Gastrocnemius medialis (tissue), 4 donors: ENCODE data around the gene ECI2. TPM values are rescaled to one million over a fixed set of nuclear protein-coding genes. Genes with fewer than 3 reads are reported as not detected.

Source experiments
- ATAC-seq, 2 donors: fragments of 150-250 bp; one replicate each; pipeline ENCODE4 v1.9.1; 2016
- DNase-seq, 2 donors: peaks; one replicate each; pipeline ENCODE4 v3.0.0-alpha.2; 2019
- H3K27ac ChIP-seq, 4 donors: fragments of 200-600 bp; sonication (generic); 1 replicate in 1 of 4; 2 replicates in 3 of 4; pipeline ENCODE4 v1.5.1; 2016 to 2018; ENCODE audit warnings: mild to moderate bottlenecking in 2 of 4, moderate library complexity in 1 of 4
- H3K27me3 ChIP-seq, 3 donors: fragments of 200-600 bp; sonication (generic) in 2 of 3; 1 replicate in 1 of 3; 2 replicates in 2 of 3; pipeline versions ENCODE4 v1.5.1 to v1.6.0; 2016 to 2019; ENCODE audit warnings: mild to moderate bottlenecking in 1 of 3, moderate library complexity in 1 of 3
- H3K36me3 ChIP-seq, 2 donors: fragments of 200-600 bp; sonication (generic) in 1 of 2; one replicate each; pipeline ENCODE4 v1.5.1; 2017 to 2018
- H3K4me1 ChIP-seq, 2 donors: fragments of 200-600 bp; sonication (generic) in 1 of 2; one replicate each; pipeline ENCODE4 v1.5.1; 2016 to 2017; ENCODE audit warnings: mild to moderate bottlenecking in 2 of 2
- H3K4me3 ChIP-seq, 4 donors: fragments of 200-600 bp; sonication (generic) in 3 of 4; 1 replicate in 1 of 4; 2 replicates in 3 of 4; pipeline ENCODE4 v1.5.1; 2016 to 2019; ENCODE audit warnings: mild to moderate bottlenecking in 2 of 4
- H3K9me3 ChIP-seq, 3 donors: fragments of 200-600 bp; sonication (generic) in 2 of 3; 1 replicate in 1 of 3; 2 replicates in 2 of 3; pipeline ENCODE4 v1.5.1; 2016 to 2019
- CTCF ChIP-seq, 5 experiments: fragments of 450-650 bp in 3 of 5; fragments of 200-600 bp in 2 of 5; sonication (generic) in 2 of 5; IDR thresholded peaks in 4 of 5; conservative IDR thresholded peaks in 1 of 5; 1 replicate in 4 of 5; 2 replicates in 1 of 5; pipeline ENCODE4 v1.5.1; 2016 to 2019; ENCODE audit warnings: antibody characterized with exemption in 5 of 5, mild to moderate bottlenecking in 3 of 5, moderate library complexity in 3 of 5
- POLR2A ChIP-seq, 2 donors: fragments of 450-650 bp; IDR thresholded peaks; one replicate each; pipeline ENCODE4 v1.6.1; 2017; ENCODE audit warnings: antibody characterized with exemption in 2 of 2, mild to moderate bottlenecking in 2 of 2, moderate library complexity in 2 of 2
- in situ Hi-C, 4 donors: fragments of 200-750 bp; cut with MboI; loops; one replicate each; pipeline versions ENCODE4 v1.15.0 to v1.8.0; 2017; ENCODE audit warnings: low sequenced_read_pairs in 4 of 4
- intact Hi-C: fragments of 100-400 bp; cut with DNase I; formaldehyde crosslinking; loops from one replicate; pipeline ENCODE4 v1.15.1; 2023; ENCODE audit warnings: low total_unique reads
- total RNA-seq, 4 donors: library from RNA; depleted of rRNA; stranded (reverse); fragments of >200 nt; gene quantifications; one replicate each; pipeline versions ENCODE4 v1.1.0 to v1.2.3, GENCODE V29; 2016

ECI2 gene
- total RNA-seq, 4 donors from 2014 or later, result 68.1 to 122 (median 94.3) TPM

DNA sequence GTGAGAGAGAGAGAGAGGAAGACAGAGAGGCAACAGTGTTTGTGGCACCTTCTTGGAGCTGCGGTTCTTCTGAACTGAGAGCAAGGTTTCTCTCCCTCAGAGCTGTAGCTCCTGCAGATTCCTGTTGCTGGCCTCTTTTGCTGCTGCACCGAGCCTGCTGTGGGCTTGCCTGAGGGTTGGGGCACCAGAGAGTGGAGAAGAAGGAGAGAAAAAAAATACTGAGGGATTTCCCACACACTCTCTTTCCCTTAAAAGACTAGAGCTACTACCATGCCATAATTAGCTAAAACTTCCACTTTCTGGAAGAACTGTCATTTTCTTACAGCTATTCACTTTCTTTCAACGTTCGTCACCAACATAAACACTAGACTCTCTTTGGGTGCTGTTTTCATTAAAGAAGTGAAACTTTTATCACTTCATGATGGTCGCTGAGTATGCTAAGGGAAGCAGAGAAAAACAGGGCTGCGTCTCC lies 18.2 kb upstream of the ECI2 start:
- no peaks in the 10 kb centered on the region for H3K36me3 ChIP-seq
- no peak for DNase-seq
- ATAC-seq, result no peak
- no peaks in the 10 kb centered on the region for H3K27me3 ChIP-seq
- H3K9me3 ChIP-seq, result no peaks in the 10 kb centered on the region
- TF ChIP-seq CTCF (IDR thresholded peaks at IDR 0.05 in 4 of 5, conservative IDR thresholded peaks at IDR 0.05 in 1 of 5) (no peak), POLR2A (IDR thresholded peaks at IDR 0.05) (no peak)
- in situ Hi-C loops (loop anchor here in 1 of 4 donors (10.0 kb wide), 1 partner anchor 99 kb away; no protein-coding TSS in a partner anchor), intact Hi-C loops (no loop called here)
- H3K4me1 ChIP-seq, result no peaks in the 10 kb centered on the region
- H3K4me3 ChIP-seq, result no peak overlapping the region
- no peak overlapping the region for H3K27ac ChIP-seq

DNA sequence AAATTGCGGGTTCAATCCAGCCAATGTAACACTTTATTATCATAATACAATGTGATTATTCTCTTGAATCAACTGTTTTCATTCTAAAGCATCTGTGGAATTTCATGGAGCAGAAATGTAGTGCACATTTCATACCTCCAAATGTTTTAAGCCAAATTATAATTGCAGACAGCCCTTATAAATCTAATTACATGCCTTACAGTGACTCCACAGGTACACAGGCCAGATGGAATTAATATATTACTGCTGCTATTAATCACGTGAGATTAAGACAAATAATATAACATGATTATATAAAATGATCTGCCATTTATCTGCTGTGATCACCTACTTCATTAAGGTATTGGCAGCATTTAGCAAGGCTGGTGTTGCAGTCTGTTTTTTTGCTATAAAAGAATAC lies 9.7 kb upstream of the ECI2 start:
- Histone ChIP-seq H3K27me3 (no peaks in the 10 kb centered on the region), H3K4me1 (no peaks in the 10 kb centered on the region), H3K36me3 (no peaks in the 10 kb centered on the region), H3K9me3 (no peaks in the 10 kb centered on the region), H3K4me3 (no peak overlapping the region), H3K27ac (no peak overlapping the region)
- DNase-seq (no peak), ATAC-seq (no peak)
- TF ChIP-seq POLR2A (IDR thresholded peaks at IDR 0.05) (no peak), CTCF (IDR thresholded peaks at IDR 0.05 in 4 of 5, conservative IDR thresholded peaks at IDR 0.05 in 1 of 5) (no peak)
- intact Hi-C loops (no loop called here), in situ Hi-C loops (loop anchor here in 2 of 4 donors (5.0 to 25.0 kb wide), 2 partner anchors 93 to 408 kb away; no protein-coding TSS in a partner anchor)

GRCh38 chr6:4139272-4139671 lies 3.9 kb upstream of the ECI2 start:
- intact Hi-C loops, result loop anchor here (5.0 to 10.0 kb wide), 2 partner anchors 1126 to 1892 kb away; partner anchors contain the start of genes FARS2, GMDS and LYRM4
- in situ Hi-C loops, result loop anchor here in 1 of 4 donors (25.0 kb wide), 1 partner anchor 402 kb away; no protein-coding TSS in a partner anchor
- no peak overlapping the region for H3K27ac ChIP-seq

DNA sequence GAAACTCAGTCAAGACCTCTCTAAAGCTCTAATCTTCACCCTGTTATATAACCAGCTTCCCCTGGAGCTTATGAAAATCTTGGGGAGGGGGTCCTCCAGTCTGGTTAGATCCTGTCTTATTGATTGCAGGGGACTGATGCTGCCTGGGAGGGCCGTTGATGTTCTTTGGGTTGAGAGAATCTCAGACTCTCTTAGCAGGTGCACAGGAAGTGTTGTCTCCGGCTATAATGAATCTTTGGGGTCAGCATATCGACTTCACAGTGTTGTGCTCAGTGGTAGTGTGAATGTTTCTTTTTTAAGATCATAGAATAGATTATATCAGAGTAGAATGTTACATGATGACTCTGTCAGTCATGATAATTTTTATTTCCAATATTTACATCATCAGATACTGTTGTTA lies 2.8 kb upstream of the ECI2 start:
- Histone ChIP-seq H3K4me1 (peaks cover 17 to 24% of the 10 kb centered on the region in 2 donors), H3K4me3 (no peak overlapping the region), H3K9me3 (no peaks in the 10 kb centered on the region), H3K27ac (no peak overlapping the region), H3K36me3 (no peaks in the 10 kb centered on the region), H3K27me3 (no peaks in the 10 kb centered on the region)
- DNase-seq (no peak), ATAC-seq (no peak)
- intact Hi-C loops, result loop anchor here (5.0 to 10.0 kb wide), 2 partner anchors 1127 to 1891 kb away; partner anchors contain the start of genes FARS2, GMDS and LYRM4
- in situ Hi-C loops, result loop anchor here in 1 of 4 donors (25.0 kb wide), 1 partner anchor 401 kb away; no protein-coding TSS in a partner anchor
- TF ChIP-seq CTCF (IDR thresholded peaks at IDR 0.05 in 4 of 5, conservative IDR thresholded peaks at IDR 0.05 in 1 of 5) (no peak), POLR2A (IDR thresholded peaks at IDR 0.05) (no peak)

More at GRCh38 chr6:4139272-4139671, 3.9 kb upstream of the ECI2 start:
- H3K4me3 ChIP-seq, result no peak overlapping the region
- H3K36me3 ChIP-seq, result no peaks in the 10 kb centered on the region
- DNase-seq (no peak), ATAC-seq (no peak)
- no peaks in the 10 kb centered on the region for H3K9me3 ChIP-seq
- no peak for TF ChIP-seq POLR2A (IDR thresholded peaks at IDR 0.05)
- no peaks in the 10 kb centered on the region for H3K27me3 ChIP-seq
- H3K4me1 ChIP-seq, result peaks cover 6 to 14% of the 10 kb centered on the region in 2 donors

DNA sequence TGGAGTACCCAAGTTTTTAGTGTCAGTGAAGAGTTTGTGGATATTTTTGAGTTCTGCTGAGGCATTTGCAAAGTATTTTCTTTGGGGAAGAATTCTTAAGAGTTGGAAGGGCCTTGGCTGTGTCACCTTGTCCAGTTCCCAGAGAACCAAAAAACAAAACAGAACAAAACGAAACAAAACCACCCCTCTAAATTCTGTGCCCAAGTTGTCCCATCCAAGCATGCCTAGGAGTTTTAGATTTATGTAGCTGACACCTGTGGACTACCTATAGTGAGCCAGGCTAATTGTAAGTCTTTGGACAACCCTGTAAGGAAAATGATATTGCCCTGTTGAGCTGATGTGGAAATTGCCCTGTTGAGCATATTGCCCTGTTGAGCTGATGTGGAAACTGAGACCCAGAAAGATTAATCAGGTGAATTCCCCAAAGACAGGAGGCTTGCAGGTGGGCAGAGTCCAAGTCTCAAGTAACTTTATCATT lies 1.0 kb upstream of the ECI2 start:
- H3K27me3 ChIP-seq, result no peaks in the 10 kb centered on the region
- in situ Hi-C loops (loop anchor here in 1 of 4 donors (25.0 kb wide), 1 partner anchor 399 kb away; no protein-coding TSS in a partner anchor), intact Hi-C loops (loop anchor here (1.0 to 10.0 kb wide), 4 partner anchors 20 to 1889 kb away; partner anchors contain the start of genes FARS2, GMDS and LYRM4)
- no peak for TF ChIP-seq POLR2A (IDR thresholded peaks at IDR 0.05)
- TF ChIP-seq CTCF (IDR thresholded peaks at IDR 0.05 in 4 of 5, conservative IDR thresholded peaks at IDR 0.05 in 1 of 5), result no peak
- H3K4me3 ChIP-seq, result peak overlapping the region; percentile 80 to 99 (median 82)
- peaks cover 0 to 9% of the 10 kb centered on the region in 2 donors for H3K36me3 ChIP-seq
- ATAC-seq, result no peak
- H3K4me1 ChIP-seq, result peaks cover 19 to 26% of the 10 kb centered on the region in 2 donors
- no peak for DNase-seq
- H3K9me3 ChIP-seq, result no peaks in the 10 kb centered on the region
- H3K27ac ChIP-seq, result peak overlapping the region; percentile 90 to 98 (median 94)
